ENCODE data around the gene FAS. TPM values are rescaled to one million over a fixed set of nuclear protein-coding genes. Genes with fewer than 3 reads are reported as not detected.

Gene FAS
- total RNA-seq, 1 donor from 2014 or later = 10.5 TPM

- Histone ChIP-seq H3K4me1 (peaks cover 15 to 36% of the 10 kb centered on the region in 2 donors), H3K36me3 (peaks cover 70 to 91% of the 10 kb centered on the region in 2 donors), H3K4me3 (peak overlapping the region; percentile 51 to 84), H3K27me3 (no peaks in the 10 kb centered on the region), H3K27ac (peak overlapping the region in 1 of 2 donors; percentile 43), H3K9me3 (no peaks in the 10 kb centered on the region)
- intact Hi-C loops (cut with DNase I) = no loop called here
- DNase-seq (ENCODE audit: low spot score in 2 of 2) = no peak
- no peak for TF ChIP-seq CTCF (IDR thresholded peaks at IDR 0.05)
Observed at GRCh38 chr10:88946965-88947590, 43.5 kb upstream of the FAS start.

- Histone ChIP-seq H3K9me3 (no peaks in the 10 kb centered on the region), H3K27ac (peak overlapping the region; percentile 85 to 89), H3K4me3 (peak overlapping the region; percentile 51 to 84), H3K4me1 (peaks cover 4 to 21% of the 10 kb centered on the region in 2 donors), H3K27me3 (no peaks in the 10 kb centered on the region), H3K36me3 (peaks cover 50 to 72% of the 10 kb centered on the region in 2 donors)
- no peak for DNase-seq (ENCODE audit: low spot score in 2 of 2)
- intact Hi-C loops (cut with DNase I) = no loop called here
- no peak for TF ChIP-seq CTCF (IDR thresholded peaks at IDR 0.05)
Observed at GRCh38 chr10:88949051-88949450, 41.5 kb upstream of the FAS start.

- Histone ChIP-seq H3K27ac (peak overlapping the region; percentile 85 to 89), H3K27me3 (no peaks in the 10 kb centered on the region), H3K4me3 (peak overlapping the region; percentile 51 to 84), H3K9me3 (no peaks in the 10 kb centered on the region), H3K36me3 (peaks cover 39 to 60% of the 10 kb centered on the region in 2 donors), H3K4me1 (peaks cover 0 to 20% of the 10 kb centered on the region in 2 donors)
- no peak for DNase-seq (ENCODE audit: low spot score in 2 of 2)
- intact Hi-C loops (cut with DNase I) = no loop called here
- TF ChIP-seq CTCF (IDR thresholded peaks at IDR 0.05) = no peak
Observed at GRCh38 chr10:88949912-88950837, 40.4 kb upstream of the FAS start.

- H3K27ac ChIP-seq = peak within 1 kb of the TSS; percentile 75 to 89
- peaks cover 0 to 19% of the 10 kb centered on the region in 2 donors for H3K4me1 ChIP-seq
- H3K9me3 ChIP-seq = no peaks in the 10 kb centered on the region
- peak; percentile 58 to 93 for DNase-seq (ENCODE audit: low spot score in 2 of 2)
- no peaks in the 10 kb centered on the region for H3K27me3 ChIP-seq
- peaks cover 17 to 37% of the 10 kb centered on the region in 2 donors for H3K36me3 ChIP-seq
- intact Hi-C loops (cut with DNase I) = loop anchor here (1.0 kb wide), 1 partner anchor 14 kb away; no protein-coding TSS in a partner anchor
- no peak for TF ChIP-seq CTCF (IDR thresholded peaks at IDR 0.05)
- peak within 1 kb of the TSS; percentile 51 to 84 for H3K4me3 ChIP-seq
Observed at GRCh38 chr10:88952647-88953111, 37.9 kb upstream of the FAS start, which contains the start of gene ACTA2. ACTA2 (minus strand) TSS chr10:88952773; CDS start chr10:88948930, 3,843 bp downstream.

- Histone ChIP-seq H3K9me3 (no peaks in the 10 kb centered on the region), H3K36me3 (peaks cover 8 to 27% of the 10 kb centered on the region in 2 donors), H3K4me1 (peaks cover 0 to 19% of the 10 kb centered on the region in 2 donors), H3K27me3 (no peaks in the 10 kb centered on the region), H3K4me3 (peak overlapping the region in 1 of 2 donors; percentile 84), H3K27ac (peak overlapping the region; percentile 75 to 89)
- DNase-seq (ENCODE audit: low spot score in 2 of 2) = no peak
- TF ChIP-seq CTCF (IDR thresholded peaks at IDR 0.05) = no peak
- intact Hi-C loops (cut with DNase I) = loop anchor here (1.0 kb wide), 1 partner anchor 13 kb away; no protein-coding TSS in a partner anchor
Observed at GRCh38 chr10:88953662-88954061, 36.9 kb upstream of the FAS start.
